GM12878 (cell line): ENCODE measurements around the gene PPP6R2. TPM values are rescaled to one million over a fixed set of nuclear protein-coding genes. Genes with fewer than 3 reads are reported as not detected.

Experiments used
- ATAC-seq: fragments of 200-7000 bp; cut with Tn5 transposase; 3 replicates; pipeline ENCODE4 v1.9.1; 2020; ENCODE audit warnings: mild to moderate bottlenecking, moderate library complexity
- BruUV-seq: library from RNA; stranded (reverse); fragments of 400-500 nt; replicated peaks from 2 replicates; lab custom pipeline; 2021; lab: Mats Ljungman, UMichigan
- CTCF ChIA-PET: fragments of 300-600 bp; sonication (Branson Sonifier 250); formaldehyde crosslinking; extraction: SDS; loops from one replicate; lab custom pipeline; 2021; ENCODE audit warnings: inconsistent platforms; lab: Yijun Ruan, JAX
- POLR2A ChIA-PET: fragments of 350-600 bp; formaldehyde crosslinking; extraction: SDS; loops from one replicate; lab custom pipeline; 2021; ENCODE audit warnings: inconsistent platforms; lab: Charles Lee
- RAD21 ChIA-PET: fragments of 300-600 bp; sonication (Branson Sonifier 250); formaldehyde crosslinking; loops from one replicate; lab custom pipeline; 2023; ENCODE audit warnings: antibody characterized with exemption; ENCODE audit not compliant: unreplicated experiment; lab: Charles Lee
- SMC1A ChIA-PET: fragments of 300-600 bp; sonication (Branson Sonifier 250); formaldehyde crosslinking; loops from one replicate; lab custom pipeline; 2023; ENCODE audit not compliant: unreplicated experiment, uncharacterized antibody; lab: Charles Lee
- DNase-seq: peaks from one replicate; pipeline ENCODE4 v3.0.0-alpha.2; 2011; ENCODE audit warnings: low read depth, low spot score
- FAIRE-seq: peaks from 3 replicates; lab custom pipeline; 2011; peaks lifted over from hg19 to GRCh38; lab: Jason Lieb, UNC
- H2AFZ ChIP-seq: 2 replicates; pipeline ENCODE4 v1.6.0; 2011; ENCODE audit warnings: low read depth, low read length, control low read depth; ENCODE audit not compliant: control insufficient read depth
- H3K27ac ChIP-seq: 2 replicates; pipeline ENCODE4 v1.5.1; 2011; ENCODE audit warnings: control low read depth; ENCODE audit not compliant: control insufficient read depth, insufficient read depth
- H3K27me3 ChIP-seq, 2 experiments: replicated peaks in 1 of 2; 2 replicates each; pipeline versions ENCODE4 v1.6.0 to v1.6.1; 2011; ENCODE audit warnings: low read length in 1 of 2; ENCODE audit not compliant: control insufficient read depth in 2 of 2, insufficient read depth in 2 of 2
- H3K36me3 ChIP-seq, 2 experiments: 2 replicates each; pipeline ENCODE4 v1.5.1; 2011; ENCODE audit warnings: low read length in 1 of 2; ENCODE audit not compliant: control insufficient read depth in 2 of 2, insufficient read depth in 2 of 2
- H3K4me1 ChIP-seq: 2 replicates; pipeline ENCODE4 v1.6.1; 2011; ENCODE audit warnings: mild to moderate bottlenecking, low read length, moderate library complexity, mixed read lengths; ENCODE audit not compliant: control insufficient read depth, insufficient read depth
- H3K4me2 ChIP-seq: 2 replicates; pipeline ENCODE4 v1.6.0; 2011; ENCODE audit warnings: control low read depth; ENCODE audit not compliant: control insufficient read depth, insufficient read depth
- H3K4me3 ChIP-seq: fragments of 200-600 bp; sonication (generic); 2 replicates; pipeline ENCODE4 v1.5.1; 2016
- H3K79me2 ChIP-seq: 2 replicates; pipeline ENCODE4 v1.6.0; 2011; ENCODE audit warnings: low read length; ENCODE audit not compliant: control insufficient read depth, insufficient read depth
- H3K9ac ChIP-seq: 2 replicates; pipeline ENCODE4 v1.8.0; 2011; ENCODE audit warnings: low read length, control low read depth, mixed read lengths; ENCODE audit not compliant: control insufficient read depth, insufficient read depth
- H3K9me3 ChIP-seq: replicated peaks from 3 replicates; pipeline ENCODE4 v1.5.1; 2011; ENCODE audit warnings: mild to moderate bottlenecking, low read length; ENCODE audit not compliant: control insufficient read depth, insufficient read depth
- H4K20me1 ChIP-seq: 2 replicates; pipeline ENCODE4 v1.6.0; 2011; ENCODE audit not compliant: control insufficient read depth, insufficient read depth
- CREB1 ChIP-seq: IDR thresholded peaks from 2 replicates; pipeline ENCODE4 v1.6.1; 2012; ENCODE audit warnings: low read depth, mild to moderate bottlenecking, inconsistent platforms
- TCF7 ChIP-seq: IDR thresholded peaks from 2 replicates; pipeline ENCODE4 v1.6.1; 2014; ENCODE audit warnings: antibody characterized with exemption, borderline replicate concordance
- WGBS: methylation state at CpG from one replicate; pipeline ENCODE4 v1.1.6; 2016; ENCODE audit warnings: low lambda C conversion rate; ENCODE audit not compliant: insufficient replicate concordance, insufficient coverage; ENCODE audit errors: missing lambda C conversion rate; 5-methylcytosine and 5-hydroxymethylcytosine counted together
- in situ Hi-C: fragments of 300-500 bp; cut with MboI; formaldehyde crosslinking; loops from 9 replicates; pipeline ENCODE4 v1.14.3; 2018; ENCODE audit warnings: mixed read lengths
- intact Hi-C: fragments of 100-400 bp; cut with micrococcal nuclease; formaldehyde crosslinking; loops from one replicate; pipeline ENCODE4 v1.14.2; 2022; ENCODE audit not compliant: unreplicated experiment
- polyA plus RNA-seq, 11 experiments: library from polyadenylated mRNA; depleted of rRNA in 4 of 11; unstranded in 6 of 11; stranded (reverse) in 5 of 11; fragments of >200 nt; fragmentation: Nextera tagmentation in 4 of 11; fragmentation: Illumina TruSeq in 1 of 11; extraction: Ambion mirVana in 4 of 11; extraction: Trizol in 1 of 11; gene quantifications; 1 replicate in 1 of 11; 2 replicates in 10 of 11; pipeline versions ENCODE4 v1.2.1 to v1.2.3, GENCODE V29; 2011 to 2016; ENCODE audit warnings: inconsistent platforms in 2 of 11, missing spikeins in 2 of 11, low read depth in 1 of 11
- total RNA-seq, 4 experiments: library from RNA; depleted of rRNA in 3 of 4; stranded (reverse); fragments of >200 nt in 3 of 4; fragmentation: Illumina TruSeq in 1 of 4; extraction: Trizol in 1 of 4; gene quantifications; 2 replicates each; pipeline versions ENCODE4 v1.2.1 to v1.2.3, GENCODE V29; 2013 to 2021

PPP6R2 gene
- total and polyA plus RNA-seq, 10 of the 15 experiments (the other 5 are each of a cell fraction or from before 2014, with no cell fraction given) = 0.29 to 52.6 (median 25.4) TPM

DNA sequence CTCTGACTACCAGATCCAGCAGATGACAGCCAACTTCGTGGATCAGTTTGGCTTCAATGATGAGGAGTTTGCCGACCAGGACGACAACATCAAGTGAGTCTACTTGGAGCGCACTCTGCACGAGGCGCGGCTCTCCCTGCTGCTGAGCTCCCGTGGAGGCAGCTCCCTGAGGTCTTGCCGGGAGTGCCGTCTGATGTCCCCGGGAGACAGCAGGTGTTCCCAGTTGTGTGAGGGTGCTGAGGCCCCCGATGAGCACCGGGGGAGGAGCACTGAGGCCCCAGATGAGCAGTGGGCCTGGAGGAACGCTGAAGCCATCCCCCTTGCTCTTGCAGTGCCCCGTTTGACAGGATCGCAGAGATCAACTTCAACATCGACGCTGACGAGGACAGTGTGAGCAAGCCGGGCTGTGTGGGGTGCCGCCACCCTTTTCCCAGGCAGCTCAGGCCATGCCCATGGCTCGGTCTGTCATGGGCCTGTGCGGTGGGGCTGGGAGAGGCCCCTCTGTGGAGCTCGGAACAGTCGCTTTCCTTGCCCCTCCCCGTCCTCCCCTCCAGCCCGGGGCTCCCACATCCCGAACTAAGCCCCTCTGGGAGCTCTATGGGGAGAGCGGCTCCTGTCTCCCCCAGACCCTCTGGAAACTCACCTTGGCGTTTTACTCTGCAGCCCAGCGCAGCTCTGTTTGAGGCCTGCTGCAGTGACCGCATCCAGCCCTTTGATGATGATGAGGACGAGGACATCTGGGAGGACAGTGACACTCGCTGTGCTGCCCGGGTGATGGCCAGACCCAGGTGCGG is 94.6 kb downstream of the PPP6R2 start (continued):
- no peak for TF ChIP-seq CREB1
- no peak for TF ChIP-seq TCF7

DNA sequence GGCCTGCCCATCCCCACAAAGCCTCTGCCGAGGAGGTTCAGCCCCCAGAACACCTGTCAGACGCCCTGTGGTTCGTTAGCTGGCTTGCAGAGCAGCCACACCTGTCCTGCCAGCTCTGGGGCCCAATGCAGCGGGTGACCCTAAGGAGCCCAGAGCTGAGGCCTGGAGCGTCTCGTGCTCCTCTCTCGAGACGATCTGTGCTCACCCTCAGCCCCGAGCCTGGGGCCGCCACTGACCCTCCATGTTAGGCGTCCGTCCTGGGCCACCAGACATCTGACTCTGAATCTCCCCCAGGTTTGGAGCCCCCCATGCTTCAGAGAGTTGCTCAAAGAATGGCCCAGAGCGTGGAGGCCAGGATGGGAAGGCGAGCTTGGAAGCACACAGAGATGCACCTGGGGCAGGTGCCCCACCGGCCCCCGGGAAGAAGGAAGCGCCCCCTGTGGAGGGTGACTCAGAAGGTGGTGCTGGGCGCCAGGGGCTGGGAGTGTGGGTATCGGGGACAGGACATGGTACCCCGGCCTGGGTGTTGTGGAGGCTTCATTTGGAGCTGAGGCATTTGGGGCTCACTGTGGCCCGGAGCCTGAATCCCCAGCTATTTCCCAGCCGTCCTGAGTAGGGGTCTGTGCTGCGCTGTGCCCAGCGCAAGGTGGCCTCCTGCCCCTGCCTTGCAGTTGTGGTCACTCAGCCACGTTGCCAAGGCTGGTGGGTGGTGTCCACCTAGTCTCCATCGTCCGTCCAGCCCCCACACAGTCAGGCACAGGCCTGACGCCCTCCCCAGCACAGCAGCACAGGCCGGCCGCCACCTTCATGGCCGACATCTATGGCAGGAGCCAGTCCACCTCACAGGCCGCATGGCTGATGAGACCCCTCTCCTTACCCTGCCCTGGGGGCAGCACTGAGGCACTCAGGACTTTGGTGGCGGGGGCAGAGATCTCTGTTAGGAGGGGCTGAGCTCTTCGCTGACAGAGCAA is 95.5 kb downstream of the PPP6R2 start:
- no peak for TF ChIP-seq TCF7
- ChIA-PET POLR2A (no interaction called here), RAD21 (no interaction called here), SMC1A (no interaction called here), CTCF (no interaction called here)
- no peak overlapping the region for H3K4me3 ChIP-seq
- no peak overlapping the region for H3K9ac ChIP-seq
- H3K4me1 ChIP-seq = no peaks in the 10 kb centered on the region
- H3K36me3 ChIP-seq = peaks cover 3 to 33% of the 10 kb centered on the region in 2 experiments; a peak in 3 of 4 replicates
- H4K20me1 ChIP-seq = no peaks in the 10 kb centered on the region
- H3K9me3 ChIP-seq = no peaks in the 10 kb centered on the region
- no TSS peak for BruUV-seq
- no peak for DNase-seq
- H3K27ac ChIP-seq = no peak overlapping the region
- no peak overlapping the region for H2AFZ ChIP-seq
- intact Hi-C loops (no loop called here), in situ Hi-C loops (no loop called here)
- no peak overlapping the region for H3K4me2 ChIP-seq
- no peaks in the 10 kb centered on the region for H3K79me2 ChIP-seq
- WGBS = 89% methylated on average over 32 of the region's 34 CpGs
- ATAC-seq = no peak
- FAIRE-seq = no peak
- H3K27me3 ChIP-seq = no peaks in the 10 kb centered on the region
